ENCODE measurements around the gene SOHLH1. TPM values are rescaled to one million over a fixed set of nuclear protein-coding genes. Genes with fewer than 3 reads are reported as not detected.

Gene SOHLH1
- total RNA-seq, 1 experiment from 2014 or later: not detected

DNA sequence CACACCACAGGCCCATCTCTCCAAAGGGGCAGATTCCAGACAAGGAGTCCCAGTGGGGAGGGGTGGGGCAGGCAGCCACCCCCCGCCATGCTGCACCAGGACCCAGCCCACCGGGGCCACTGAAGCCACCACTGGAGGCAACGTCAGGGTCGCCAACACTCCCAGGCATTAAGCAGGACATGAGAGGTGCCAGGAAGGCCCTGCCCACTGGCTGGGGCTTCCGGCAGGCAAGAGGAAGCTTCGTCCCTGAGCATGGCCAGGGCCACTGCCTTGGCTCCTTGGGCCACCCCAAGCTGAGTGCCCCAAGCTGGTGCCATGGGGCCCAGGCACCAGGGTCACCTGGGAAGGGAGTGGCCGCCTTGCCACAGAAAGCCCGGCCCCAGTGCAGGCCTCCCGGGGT, 20.2 kb upstream of the SOHLH1 start:
- BruUV-seq (replicated peaks): no TSS peak
- Histone ChIP-seq H3K9me2 (ENCODE audit: insufficient read depth) (no peaks in the 10 kb centered on the region), H3K27ac (ENCODE audit: low read depth, low read length) (no peak overlapping the region), H3K4me2 (ENCODE audit: low read length) (no peak overlapping the region), H3K9me3 (ENCODE audit: control insufficient read depth in 1 of 2, insufficient read depth in 1 of 2, low read depth in 1 of 2, low read length in 2 of 2) (no peaks in the 10 kb centered on the region), H2AFZ (ENCODE audit: low read depth, low read length, poor library complexity, severe bottlenecking) (no peak overlapping the region), H3K79me2 (ENCODE audit: insufficient read depth, low read length) (no peaks in the 10 kb centered on the region), H3K9ac (ENCODE audit: low read length) (no peak overlapping the region), H3K36me3 (ENCODE audit: control insufficient read depth in 1 of 2, insufficient read depth in 2 of 2, low read length in 2 of 2) (no peaks in the 10 kb centered on the region), H3K27me3 (ENCODE audit: insufficient read depth, low read length) (no peaks in the 10 kb centered on the region), H3K4me1 (ENCODE audit: control insufficient read depth in 1 of 2, insufficient read depth in 2 of 2, low read length in 2 of 2) (peaks cover 6 to 12% of the 10 kb centered on the region in 2 experiments; a peak in 3 of 4 replicates), H4K20me1 (ENCODE audit: insufficient read depth) (no peaks in the 10 kb centered on the region), H3K4me3 (replicated peaks in 1 of 2; ENCODE audit: low read depth in 1 of 2, low read length in 2 of 2) (no peak overlapping the region)
- DNase-seq (ENCODE audit: low read depth, low spot score) (no peak), ATAC-seq (no peak)
- TF ChIP-seq POLR2A (IDR thresholded peaks at IDR 0.05; ENCODE audit: borderline replicate concordance, extremely low read depth, insufficient read depth, insufficient read length) (no peak), ELF1 (IDR thresholded peaks at IDR 0.05; ENCODE audit: borderline replicate concordance, low read depth) (no peak), CEBPB (IDR thresholded peaks at IDR 0.05; ENCODE audit: low read depth) (no peak), SP1 (IDR thresholded peaks at IDR 0.05; ENCODE audit: low read depth) (no peak), ZFX (IDR thresholded peaks at IDR 0.05) (no peak), ZNF274 (IDR thresholded peaks at IDR 0.05; ENCODE audit: low read depth, low read length) (no peak), YY1 (IDR thresholded peaks at IDR 0.05; ENCODE audit: extremely low read depth, insufficient replicate concordance, low read depth, low read length) (no peak), RAD21 (IDR thresholded peaks at IDR 0.05; ENCODE audit: low read depth) (no peak), POLR2AphosphoS5 (IDR thresholded peaks at IDR 0.05; ENCODE audit: low read depth, low read length) (no peak), EZH2phosphoT487 (IDR thresholded peaks at IDR 0.05; ENCODE audit: borderline replicate concordance) (no peak), FOSL1 (IDR thresholded peaks at IDR 0.05; ENCODE audit: low read depth) (no peak), EGR1 (IDR thresholded peaks at IDR 0.05; ENCODE audit: low read depth) (no peak), SIN3A (IDR thresholded peaks at IDR 0.05; ENCODE audit: low read depth) (no peak)
- TF ChIP-seq, protein P1, sequence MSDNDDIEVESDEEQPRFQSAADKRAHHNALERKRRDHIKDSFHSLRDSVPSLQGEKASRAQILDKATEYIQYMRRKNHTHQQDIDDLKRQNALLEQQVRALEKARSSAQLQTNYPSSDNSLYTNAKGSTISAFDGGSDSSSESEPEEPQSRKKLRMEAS (IDR thresholded peaks at IDR 0.05): no peak
- TF ChIP-seq, protein P2, sequence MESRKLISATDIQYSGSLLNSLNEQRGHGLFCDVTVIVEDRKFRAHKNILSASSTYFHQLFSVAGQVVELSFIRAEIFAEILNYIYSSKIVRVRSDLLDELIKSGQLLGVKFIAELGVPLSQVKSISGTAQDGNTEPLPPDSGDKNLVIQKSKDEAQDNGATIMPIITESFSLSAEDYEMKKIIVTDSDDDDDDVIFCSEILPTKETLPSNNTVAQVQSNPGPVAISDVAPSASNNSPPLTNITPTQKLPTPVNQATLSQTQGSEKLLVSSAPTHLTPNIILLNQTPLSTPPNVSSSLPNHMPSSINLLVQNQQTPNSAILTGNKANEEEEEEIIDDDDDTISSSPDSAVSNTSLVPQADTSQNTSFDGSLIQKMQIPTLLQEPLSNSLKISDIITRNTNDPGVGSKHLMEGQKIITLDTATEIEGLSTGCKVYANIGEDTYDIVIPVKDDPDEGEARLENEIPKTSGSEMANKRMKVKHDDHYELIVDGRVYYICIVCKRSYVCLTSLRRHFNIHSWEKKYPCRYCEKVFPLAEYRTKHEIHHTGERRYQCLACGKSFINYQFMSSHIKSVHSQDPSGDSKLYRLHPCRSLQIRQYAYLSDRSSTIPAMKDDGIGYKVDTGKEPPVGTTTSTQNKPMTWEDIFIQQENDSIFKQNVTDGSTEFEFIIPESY (IDR thresholded peaks at IDR 0.05; ENCODE audit: extremely low read depth, insufficient replicate concordance, low read length): no peak
- TF ChIP-seq, protein P3, sequence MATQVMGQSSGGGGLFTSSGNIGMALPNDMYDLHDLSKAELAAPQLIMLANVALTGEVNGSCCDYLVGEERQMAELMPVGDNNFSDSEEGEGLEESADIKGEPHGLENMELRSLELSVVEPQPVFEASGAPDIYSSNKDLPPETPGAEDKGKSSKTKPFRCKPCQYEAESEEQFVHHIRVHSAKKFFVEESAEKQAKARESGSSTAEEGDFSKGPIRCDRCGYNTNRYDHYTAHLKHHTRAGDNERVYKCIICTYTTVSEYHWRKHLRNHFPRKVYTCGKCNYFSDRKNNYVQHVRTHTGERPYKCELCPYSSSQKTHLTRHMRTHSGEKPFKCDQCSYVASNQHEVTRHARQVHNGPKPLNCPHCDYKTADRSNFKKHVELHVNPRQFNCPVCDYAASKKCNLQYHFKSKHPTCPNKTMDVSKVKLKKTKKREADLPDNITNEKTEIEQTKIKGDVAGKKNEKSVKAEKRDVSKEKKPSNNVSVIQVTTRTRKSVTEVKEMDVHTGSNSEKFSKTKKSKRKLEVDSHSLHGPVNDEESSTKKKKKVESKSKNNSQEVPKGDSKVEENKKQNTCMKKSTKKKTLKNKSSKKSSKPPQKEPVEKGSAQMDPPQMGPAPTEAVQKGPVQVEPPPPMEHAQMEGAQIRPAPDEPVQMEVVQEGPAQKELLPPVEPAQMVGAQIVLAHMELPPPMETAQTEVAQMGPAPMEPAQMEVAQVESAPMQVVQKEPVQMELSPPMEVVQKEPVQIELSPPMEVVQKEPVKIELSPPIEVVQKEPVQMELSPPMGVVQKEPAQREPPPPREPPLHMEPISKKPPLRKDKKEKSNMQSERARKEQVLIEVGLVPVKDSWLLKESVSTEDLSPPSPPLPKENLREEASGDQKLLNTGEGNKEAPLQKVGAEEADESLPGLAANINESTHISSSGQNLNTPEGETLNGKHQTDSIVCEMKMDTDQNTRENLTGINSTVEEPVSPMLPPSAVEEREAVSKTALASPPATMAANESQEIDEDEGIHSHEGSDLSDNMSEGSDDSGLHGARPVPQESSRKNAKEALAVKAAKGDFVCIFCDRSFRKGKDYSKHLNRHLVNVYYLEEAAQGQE (IDR thresholded peaks at IDR 0.05; ENCODE audit: low read depth): no peak
- ChIA-PET RAD21 (ENCODE audit: low non-redundant PET in 1 of 2, low total read pairs in 2 of 2, uncharacterized antibody in 2 of 2, unreplicated experiment in 2 of 2) (no interaction called here), POLR2A (no interaction called here), CTCF (no interaction called here)
- intact Hi-C loops (cut with micrococcal nuclease): no loop called here

Data from HCT116 (cell line).